Stimulated activated naive CD4-positive, alpha-beta T cell treated with Interleukin-2 at 50 U/mL for 16 hours (primary cell): Measurements from ENCODE around the gene DIABLO.
"Not testable (repeated sequence)": the region's sequence is repeated elsewhere in the genome, so short reads cannot be mapped to it uniquely, and the experiment has no call there.

Experiments used
- DNase-seq: peaks from one replicate; lab custom pipeline; 2025; lab: John Stamatoyannopoulos, UW

The DIABLO gene

DNA sequence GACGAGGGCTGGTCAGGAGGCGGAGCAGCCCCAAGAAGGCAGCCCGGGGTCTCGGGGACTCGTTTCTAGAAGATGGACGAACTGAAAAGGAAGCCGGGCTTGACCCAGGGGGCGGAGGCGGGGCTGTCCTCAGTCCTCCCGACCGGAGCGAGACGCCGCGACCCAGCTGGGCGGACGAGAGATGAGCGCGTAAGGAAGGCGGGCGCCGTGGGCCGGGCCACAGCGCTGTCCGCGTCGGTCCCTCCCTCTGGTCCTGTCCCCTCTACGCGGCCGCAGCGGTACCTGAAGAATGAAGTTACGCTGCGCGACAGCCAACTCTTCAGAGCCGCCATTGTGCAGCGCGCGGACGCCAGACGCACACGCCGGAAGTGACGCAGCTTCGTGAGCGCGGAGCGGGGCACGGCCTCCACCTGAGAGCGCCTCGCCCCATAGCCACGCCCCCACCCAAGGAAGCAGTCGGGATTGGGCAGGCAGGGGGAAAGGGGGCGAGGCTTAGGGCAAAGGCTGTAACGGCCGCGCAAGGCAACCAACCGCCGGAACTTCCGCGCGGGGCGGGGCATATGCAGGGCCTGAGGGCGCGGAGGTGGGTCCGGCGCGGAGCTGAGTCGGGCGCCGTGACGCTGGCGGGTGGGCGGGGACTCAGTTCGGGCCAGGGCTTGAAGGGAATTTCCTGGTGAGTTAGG lies at the start of gene DIABLO:
DIABLO (minus strand) TSS at position 370 of the 683 bp plus-strand sequence; CDS start at position 332, 38 bp downstream.
- peak; percentile 100 for DNase-seq

DNA sequence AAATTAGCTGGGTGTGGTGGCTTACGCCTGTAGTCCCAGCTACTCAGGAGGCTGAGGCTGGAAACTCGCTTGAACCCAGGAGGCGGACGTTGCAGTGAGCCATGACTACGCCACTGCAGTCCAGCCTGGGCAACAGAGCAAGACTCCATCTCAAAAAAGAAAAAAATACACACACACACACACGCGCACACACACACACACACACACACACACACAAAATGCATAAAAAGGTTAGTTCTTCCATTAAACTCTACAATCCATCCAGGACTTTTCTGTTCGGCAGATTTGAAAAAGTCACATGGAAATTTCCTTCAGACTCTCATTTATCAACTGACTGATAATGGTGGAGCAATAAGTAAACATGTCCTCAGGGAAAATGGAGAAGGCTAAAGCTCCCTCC lies 49.6 kb upstream of the DIABLO start:
- DNase-seq = no peak

DNA sequence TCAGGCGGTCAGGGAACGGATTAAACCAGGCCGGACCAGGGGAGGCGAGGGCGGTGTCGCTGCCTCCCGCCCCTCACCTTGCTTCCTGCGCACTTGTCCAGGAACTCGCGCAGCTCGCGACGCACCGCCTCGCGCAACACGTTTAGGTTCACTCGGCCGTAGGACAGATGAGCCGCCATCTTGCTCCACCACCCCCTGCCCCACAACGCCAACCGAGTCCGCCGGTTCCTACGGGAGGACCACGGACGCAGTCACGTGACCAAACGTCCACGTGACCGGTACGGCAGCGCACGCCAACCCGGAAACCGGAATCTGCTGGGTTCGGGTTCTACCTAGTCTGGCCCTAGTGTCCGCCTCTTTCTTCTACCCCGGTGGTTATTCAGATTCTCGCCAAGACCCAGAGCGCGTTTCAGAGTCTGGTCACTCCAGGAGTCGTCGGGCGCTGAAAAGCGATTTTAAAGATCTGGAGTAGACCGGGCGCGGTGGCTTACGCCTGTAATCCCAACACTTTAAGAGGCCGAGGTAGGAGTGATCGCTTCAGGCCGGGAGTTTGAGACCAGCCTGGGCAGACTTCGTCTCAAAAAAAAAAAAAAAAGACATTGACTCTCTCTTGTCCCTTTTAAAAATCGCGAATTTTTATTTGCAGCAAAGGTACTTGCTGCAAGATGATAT lies 40.5 kb upstream of the DIABLO start, which contains the start of gene VPS33A:
VPS33A (minus strand) TSS at position 265 of the 672 bp plus-strand sequence; CDS start at position 179, 86 bp downstream.
- DNase-seq = peak; percentile 91

DNA sequence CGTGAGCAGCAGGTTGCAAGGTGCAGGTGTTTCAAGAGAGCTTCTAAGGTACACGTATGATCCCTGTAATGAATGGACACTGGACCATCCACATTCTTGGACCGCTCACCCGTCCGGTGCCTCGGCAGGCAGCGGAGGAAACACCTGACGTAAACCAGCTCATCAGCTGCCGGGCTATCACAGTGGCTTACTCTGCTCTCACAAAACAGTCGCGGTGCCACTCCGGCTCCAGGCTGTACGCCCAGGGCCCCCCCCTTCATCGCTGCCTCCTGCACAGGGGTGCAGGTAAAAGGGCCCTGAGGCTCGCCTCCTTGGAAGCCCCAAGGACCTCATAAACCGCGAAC lies 40.0 kb upstream of the DIABLO start:
- peak; percentile 38 for DNase-seq

DNA sequence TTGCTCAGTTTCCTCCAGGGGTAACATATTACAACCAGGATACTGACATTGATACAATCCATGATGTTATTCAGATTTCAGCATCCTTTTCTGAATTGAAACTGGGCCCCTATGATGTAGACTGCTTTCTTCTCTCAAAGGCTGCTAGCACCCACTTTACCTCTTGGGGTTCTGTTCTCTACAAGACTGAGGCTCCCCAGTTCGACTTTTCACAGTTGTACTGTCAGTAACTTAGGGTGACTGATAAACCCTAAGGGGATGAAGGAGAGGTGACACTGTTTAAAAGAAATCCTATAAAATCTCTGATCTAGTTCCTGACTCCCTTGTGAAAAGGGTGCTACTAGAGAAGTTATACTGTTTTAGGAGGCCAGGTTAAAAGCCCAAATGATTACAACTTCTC lies 39.6 kb upstream of the DIABLO start:
- DNase-seq = no peak

DNA sequence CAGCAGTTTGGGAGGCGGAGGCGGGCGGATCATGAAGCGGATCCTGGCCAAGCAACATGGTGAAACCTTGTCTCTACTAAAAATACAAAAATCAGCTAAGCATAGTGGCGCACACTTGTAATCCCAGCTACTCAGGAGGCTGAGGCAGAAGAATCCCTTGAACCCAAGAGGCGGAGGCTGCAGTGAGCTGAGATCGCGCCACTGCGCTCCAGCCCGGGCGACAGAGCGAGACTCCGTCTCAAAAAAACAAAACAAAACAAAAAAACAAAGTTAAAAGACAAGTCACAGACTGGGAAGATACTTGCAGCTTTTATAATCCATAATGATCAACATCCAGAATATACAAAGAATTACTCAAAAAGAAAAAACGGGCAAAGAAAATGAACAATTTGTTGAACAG lies 34.9 kb upstream of the DIABLO start:
- not testable (repeated sequence) for DNase-seq

DNA sequence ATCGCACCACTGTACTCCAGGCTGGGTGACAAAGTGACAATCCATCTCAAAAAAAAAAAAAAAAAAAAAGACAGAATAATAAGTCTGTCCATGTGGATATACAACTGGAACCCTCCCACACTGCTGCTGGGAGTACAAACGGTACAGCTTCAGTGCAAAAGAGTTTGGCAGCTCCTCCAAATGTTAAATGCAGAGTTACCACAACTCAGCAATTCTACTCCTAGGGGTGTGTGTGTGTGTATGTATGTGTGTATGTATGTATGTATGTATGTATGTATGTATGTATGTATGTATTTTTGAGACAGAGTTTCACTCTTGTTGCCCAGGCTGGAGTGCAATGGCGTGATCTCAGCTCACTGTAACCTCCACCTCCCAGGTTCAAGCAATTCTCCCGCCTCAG lies 33.1 kb upstream of the DIABLO start:
- not testable (repeated sequence) for DNase-seq

DNA sequence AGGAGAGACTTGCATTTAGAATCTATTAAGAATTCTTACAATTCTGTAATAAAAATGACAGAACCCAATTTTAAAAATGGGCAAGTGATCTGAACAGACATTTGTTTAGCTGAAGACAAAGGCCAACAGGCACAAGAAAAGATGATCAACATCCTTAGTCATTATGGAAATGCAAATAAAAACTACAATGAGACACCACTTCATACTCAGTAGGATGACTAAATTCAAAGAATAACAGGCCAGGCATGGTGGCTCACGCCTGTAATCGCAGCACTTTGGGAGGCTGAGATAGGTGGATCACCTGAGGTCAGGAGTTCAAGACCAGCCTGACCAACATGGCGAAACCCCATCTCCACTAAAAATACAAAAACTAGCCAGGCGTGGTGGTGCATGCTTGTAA lies 32.6 kb upstream of the DIABLO start:
- DNase-seq = not testable (repeated sequence)

DNA sequence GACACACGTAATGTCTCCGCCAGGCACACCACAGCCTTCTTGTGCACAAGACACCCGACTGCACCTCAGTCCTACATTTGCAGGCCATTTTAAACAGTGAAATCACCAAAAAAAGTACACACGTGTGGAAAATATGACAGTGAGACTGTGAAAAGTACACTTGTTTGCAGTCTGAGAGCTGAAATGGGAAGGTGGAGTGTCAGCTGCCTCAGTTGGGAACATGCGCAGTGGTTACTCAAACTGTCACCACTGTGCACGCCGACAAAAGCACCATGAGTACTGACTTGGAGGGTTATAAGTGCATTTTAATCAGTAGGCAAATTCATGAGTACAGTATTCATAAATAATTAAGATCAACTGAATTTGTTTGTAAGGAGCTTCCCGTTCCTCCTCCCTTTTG lies 24.7 kb upstream of the DIABLO start:
- no peak for DNase-seq

DNA sequence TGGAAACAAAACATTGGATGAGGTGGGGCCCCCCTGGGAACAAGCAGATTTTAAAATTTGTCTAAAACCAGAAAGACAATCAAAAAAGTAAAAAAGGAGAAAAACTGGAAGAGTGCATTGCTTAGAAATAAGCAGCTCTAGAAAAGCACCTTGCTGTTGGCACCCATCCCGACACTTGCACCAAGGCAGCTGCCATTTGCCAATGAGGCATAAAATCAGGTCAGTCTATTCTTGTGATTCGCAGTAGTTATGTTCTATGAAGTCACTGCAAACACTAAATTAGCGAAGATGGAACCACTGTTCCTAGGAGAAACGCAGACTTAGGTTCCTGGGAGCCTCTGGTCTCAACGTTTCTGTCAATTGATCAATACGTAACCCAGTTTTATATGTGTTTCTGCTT lies 24.2 kb upstream of the DIABLO start:
- no peak for DNase-seq

DNA sequence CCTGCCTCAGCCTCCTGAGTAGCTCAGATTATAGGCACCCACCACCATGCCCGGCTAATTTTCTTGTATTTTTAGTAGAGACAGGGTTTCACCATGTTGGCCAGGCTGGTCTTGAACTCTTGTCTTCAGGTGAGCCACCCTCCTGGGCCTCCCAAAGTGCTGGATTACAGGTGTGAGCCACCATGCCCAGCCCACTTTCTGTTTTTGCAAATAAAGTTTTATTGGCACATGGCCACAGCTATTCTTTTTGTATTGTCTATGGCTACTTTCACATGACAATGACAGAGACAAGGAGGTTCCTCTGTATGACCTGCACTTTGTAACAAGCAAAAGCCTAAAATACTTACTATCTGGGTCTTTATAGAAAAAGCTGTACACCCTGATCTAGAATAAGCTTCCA lies 19.7 kb upstream of the DIABLO start:
- DNase-seq = no peak

DNA sequence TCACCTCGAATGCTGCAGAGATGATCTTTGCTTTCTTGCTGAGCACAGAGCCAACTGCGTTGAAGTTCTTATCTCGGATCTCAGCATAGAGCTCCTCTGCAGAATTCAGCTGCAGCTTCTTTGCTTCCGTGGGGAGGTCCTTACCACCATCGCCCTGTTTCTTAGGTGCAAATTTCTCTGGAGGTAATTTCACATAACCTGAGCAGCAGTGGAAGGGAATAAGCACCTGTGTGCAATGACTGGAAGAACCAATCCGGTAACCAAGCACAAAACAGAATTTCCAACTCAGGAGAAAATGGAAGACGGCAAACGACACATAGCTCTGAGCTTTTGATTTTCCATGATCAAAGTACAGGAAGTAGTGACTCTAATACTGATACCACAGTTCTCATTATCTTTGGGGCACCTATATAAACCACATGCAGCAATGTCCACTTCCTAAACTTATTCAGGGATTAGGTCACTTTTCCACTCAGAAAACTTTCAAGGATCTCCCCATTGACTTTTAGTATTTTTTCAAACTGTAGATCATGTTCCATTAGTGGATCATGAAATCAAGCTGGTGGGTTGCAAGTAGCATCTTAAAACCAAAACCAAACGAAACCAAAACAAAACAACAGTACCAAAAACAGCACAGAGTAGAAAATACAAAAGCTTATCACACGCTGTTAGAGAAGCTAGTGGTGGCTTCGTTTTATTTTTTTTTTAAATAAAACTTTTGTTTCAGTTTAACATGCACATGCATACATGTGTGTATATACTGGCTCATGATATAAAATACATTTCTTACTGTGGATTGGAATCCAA lies 18.9 kb upstream of the DIABLO start:
- DNase-seq = no peak

DNA sequence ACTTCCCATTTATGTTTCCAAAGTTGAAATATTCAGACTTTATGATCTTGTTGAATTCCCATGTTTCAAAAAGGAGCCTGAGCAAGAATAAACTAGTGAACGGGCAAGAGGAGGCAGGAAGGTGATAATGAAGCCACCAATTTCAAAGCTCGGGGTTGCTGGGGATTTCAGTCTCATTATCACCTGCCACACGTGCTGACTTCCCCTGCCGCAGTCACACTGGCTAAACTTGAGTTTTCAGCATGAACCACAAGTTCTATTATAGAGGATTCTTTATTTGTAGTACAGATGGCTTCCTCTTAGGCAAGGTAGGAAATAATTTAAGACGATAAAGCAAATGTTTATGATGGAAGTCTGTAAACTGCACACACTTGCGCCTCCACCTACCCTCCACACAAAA lies 18.1 kb upstream of the DIABLO start:
- peak; percentile 8 for DNase-seq

DNA sequence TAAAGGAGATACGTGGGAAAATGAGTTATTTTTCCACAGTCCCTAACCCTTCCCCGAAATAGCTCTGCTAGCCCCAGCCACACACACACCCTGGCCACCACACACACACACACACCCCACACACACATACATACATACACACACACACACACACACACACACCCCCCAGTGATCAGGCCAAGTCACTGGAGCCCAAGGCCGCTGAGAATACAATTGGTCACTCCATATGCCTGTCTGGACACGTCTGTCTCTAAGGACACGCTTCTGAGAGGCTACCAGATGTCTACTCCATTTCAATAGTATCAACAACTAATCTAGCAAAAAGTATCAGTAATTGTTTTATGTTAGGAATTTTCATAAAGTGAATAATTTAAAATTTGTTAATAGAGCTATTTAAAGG lies 13.0 kb upstream of the DIABLO start:
- DNase-seq = no peak

DNA sequence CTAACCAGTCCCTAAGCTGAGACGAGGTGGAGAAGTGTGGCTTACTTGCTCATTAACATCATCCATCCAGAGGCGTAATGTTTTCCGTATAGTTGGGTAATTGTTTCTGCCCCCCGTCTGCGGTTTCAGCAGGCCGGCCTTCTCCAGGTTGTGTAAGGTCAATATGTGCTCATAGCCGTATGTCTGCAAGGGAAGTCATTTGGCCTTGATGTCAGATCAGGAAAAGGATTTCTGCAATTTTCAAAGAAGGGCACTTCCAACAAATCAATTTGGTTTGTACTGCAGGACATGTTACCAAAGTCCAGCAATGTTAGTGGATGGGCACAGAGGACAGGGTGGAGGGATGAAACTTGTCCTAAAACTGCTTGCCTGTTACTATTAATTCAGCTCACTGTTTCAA lies 9.9 kb upstream of the DIABLO start:
- no peak for DNase-seq

DNA sequence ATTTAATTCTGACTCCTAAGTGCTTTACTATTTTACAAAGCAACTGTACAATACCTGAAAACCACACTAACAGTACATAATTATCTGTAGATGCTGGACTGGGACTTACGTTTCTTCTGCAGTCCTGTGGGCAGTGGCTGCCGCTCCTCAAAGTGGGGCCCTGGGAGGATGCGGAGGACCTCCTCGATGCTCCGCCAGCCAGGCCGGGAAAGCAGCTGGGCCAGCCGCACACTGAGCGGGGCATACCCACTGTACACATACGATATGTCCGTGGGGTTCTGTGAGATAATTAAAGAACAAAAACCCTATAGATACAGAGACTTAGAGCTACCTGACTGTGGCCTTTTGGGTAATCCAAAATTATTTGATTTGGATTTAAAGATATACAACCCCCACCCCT lies 6.8 kb upstream of the DIABLO start:
- DNase-seq = no peak

DNA sequence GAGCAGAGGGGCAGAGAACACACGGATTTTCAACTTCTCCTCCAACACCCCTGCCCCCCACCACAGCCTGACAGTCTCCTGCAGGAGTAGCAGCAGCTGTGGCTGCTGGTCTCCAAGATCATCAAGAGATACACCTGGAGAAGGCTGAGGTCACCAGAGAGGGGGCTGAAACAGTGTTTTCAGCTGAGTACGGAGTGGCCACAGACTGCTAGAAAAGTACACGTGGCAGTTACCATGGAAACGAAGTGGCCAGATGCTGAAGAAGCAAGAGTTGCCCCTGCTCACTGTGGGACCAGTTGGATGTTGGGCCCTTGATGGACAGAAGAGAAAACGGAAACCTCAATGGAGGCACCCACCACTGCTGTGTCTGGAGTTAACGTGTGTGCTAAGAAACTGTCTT lies 4.9 kb upstream of the DIABLO start:
- DNase-seq = no peak

DNA sequence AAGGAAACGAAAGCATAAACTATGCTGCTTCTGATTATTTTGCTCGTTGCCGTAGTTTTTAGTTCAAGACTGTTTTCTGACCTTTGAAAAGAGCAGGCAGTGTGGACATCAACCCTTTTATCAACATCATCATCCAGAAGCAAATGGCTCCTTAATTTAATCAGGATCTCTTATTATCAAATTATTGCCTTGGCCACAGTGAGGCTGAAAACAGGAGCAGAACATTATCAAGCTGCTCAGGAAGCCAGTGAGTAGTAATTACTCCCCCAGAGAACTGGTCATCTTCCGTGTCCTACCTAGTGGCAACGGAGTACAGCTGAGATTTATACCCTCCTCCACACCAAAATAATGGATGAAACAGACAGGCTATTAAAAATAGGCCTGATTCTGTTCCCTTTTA lies 2.2 kb upstream of the DIABLO start:
- DNase-seq = no peak

DNA sequence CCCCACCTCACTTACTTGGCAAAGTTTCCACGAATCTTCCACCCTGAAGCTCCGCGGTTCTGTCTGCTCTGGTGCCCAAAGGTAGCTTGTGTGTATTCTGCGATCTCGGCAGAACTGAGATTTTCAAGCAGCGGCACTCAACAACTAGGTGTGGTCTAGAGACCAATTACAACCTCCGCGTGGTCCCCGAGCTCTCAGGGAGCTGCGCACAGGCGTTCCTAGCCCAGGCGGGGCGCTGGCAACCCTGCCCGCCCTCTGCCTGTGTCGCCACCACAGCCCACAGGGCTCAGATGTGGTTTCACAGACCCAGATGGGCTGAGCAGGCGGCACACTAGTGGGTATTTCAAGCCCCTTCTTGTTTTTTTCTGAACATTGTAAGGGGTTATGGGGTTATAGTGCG lies 1.5 kb upstream of the DIABLO start:
- DNase-seq = peak; percentile 9

DNA sequence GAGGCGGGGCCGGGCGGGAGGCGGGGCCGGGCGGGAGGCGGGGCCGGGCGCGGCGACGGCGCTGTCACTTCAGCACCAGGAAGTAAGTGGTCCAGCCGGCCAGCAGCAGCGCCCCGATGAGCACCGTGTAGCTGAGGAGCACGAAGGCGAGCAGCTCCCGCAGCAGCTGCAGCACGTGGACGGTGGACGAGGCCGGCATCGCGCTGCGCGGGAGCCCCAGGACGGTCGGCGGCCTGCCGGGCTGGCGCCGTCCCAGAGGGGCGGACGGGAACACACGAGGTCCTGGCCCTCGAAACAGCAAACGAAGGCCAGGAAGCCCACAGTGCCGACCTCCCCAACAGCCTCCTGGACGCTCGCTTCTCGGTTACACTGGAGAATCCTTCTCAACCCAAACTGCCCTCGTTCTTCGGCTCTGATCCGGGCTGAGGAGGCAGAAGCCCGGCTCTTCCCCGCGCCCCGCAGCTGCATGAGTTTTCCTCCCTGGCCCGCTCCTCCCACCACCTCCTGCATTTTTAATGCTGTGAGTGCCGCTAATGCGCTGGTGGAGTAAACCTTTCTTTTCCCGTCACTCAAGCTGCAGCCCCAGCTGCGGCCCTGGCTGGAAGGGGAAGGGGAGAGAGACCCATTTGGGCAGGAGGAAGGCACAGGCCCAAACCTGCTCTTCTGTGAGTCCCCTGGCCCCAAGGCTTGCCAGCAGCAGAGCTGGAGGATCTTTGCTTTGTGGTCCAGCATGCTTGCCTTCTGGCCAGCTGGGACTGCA lies 694 bp upstream of the DIABLO start:
- DNase-seq = no peak

DNA sequence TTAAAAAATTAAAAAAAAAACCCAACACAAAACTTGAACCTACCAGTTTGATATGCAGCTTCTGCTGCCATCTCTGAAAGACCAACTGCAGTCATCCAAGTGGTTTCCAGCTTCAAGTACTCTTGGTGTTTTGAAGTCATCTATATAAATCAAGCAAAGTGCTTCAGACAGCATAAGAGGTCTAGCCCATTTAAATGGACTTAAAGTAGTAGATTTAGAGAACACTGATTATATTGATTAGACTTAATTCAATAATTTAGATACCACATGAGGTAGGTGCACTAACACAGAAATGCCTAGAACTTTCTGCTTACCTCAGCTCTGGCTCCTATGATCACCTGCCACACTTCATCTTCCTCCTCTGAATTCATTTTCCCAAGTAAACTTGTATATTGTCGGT lies 9.4 kb downstream of the DIABLO start:
- no peak for DNase-seq

DNA sequence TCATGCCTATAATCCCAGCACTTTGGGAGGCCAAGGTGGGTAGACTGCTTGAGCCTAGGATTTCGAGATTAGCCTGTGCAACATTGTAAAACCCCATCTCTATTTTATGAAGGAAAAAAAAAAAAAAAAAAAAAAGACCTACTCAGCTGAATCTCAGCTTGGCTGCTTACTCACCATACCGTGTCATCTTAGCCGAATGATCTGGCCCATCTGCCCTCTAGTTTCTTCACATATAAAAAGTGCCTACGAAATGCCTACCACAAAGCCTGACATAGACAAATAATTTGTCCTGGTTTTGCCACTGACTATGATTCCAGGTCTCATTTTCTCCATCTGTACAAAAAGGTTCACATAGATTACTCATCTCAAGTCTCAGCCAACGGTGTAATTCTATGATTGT lies 10.1 kb downstream of the DIABLO start:
- DNase-seq = no peak
